Tibial nerve (tissue), 4 donors: ENCODE data around the gene ADK.
A peak's percentile ranks its signal among the peaks of the same experiment; 100 is the strongest.

ENCODE experiments used
- CTCF ChIP-seq, 5 experiments: fragments of 200-600 bp in 3 of 5; fragments of 450-650 bp in 2 of 5; sonication (generic) in 3 of 5; IDR thresholded peaks; one replicate each; pipeline ENCODE4 v1.5.1; 2016 to 2019; ENCODE audit warnings: antibody characterized with exemption in 5 of 5, mild to moderate bottlenecking in 3 of 5, moderate library complexity in 2 of 5
- EP300 ChIP-seq, 2 donors: sonication (generic); formaldehyde crosslinking; IDR thresholded peaks; one replicate each; pipeline ENCODE4 v1.6.1; 2017; ENCODE audit warnings: antibody characterized with exemption in 2 of 2, mild to moderate bottlenecking in 1 of 2
- POLR2A ChIP-seq, 2 donors: fragments of 450-650 bp; IDR thresholded peaks; one replicate each; pipeline ENCODE4 v1.6.1; 2017; ENCODE audit warnings: antibody characterized with exemption in 2 of 2, mild to moderate bottlenecking in 2 of 2, moderate library complexity in 2 of 2

DNA sequence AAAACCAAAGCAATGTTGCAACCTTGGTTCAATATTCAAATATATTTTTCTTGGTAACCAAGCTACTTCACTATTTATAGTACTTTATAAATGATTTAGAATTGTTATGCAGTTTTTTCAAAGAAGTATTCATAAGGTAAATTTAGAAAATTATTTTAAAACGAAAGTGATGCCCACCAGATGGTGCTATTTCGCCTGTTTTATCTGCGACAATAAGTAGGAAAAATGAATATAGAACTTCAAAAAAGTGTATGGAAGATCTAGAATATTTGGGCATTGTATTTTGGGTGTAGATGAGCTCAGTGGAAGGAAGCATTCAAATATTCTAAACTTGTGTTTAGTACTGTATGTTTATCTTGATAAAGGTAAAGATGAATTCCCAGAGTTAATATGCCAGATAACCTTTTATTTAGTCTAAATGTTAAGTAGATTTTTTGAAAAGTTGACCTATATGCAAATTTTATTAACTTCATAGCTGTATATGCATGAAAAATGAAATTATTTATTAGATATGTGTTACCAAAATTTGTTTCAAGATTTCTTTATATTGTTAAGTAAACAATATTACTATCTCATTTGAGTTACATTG, 93.2 kb downstream of the ADK start:
- no peak for TF ChIP-seq POLR2A (IDR thresholded peaks at IDR 0.05)
- TF ChIP-seq CTCF (IDR thresholded peaks at IDR 0.05): peak; percentile 38 to 61 (median 53)
- TF ChIP-seq EP300 (IDR thresholded peaks at IDR 0.05): no peak
